GM18498 (cell line): Measurements from ENCODE around the gene MEP1A.
"Not testable (repeated sequence)": the region's sequence is repeated elsewhere in the genome, so short reads cannot be mapped to it uniquely, and the experiment has no call there.

Experiments used
- ATAC-seq: cut with Tn5 transposase; IDR thresholded peaks from one replicate; pipeline ENCODE4 v1.9.1; 2021; ENCODE audit warnings: mild to moderate bottlenecking, moderate library complexity; ENCODE audit not compliant: unreplicated experiment

The MEP1A gene, protein sequence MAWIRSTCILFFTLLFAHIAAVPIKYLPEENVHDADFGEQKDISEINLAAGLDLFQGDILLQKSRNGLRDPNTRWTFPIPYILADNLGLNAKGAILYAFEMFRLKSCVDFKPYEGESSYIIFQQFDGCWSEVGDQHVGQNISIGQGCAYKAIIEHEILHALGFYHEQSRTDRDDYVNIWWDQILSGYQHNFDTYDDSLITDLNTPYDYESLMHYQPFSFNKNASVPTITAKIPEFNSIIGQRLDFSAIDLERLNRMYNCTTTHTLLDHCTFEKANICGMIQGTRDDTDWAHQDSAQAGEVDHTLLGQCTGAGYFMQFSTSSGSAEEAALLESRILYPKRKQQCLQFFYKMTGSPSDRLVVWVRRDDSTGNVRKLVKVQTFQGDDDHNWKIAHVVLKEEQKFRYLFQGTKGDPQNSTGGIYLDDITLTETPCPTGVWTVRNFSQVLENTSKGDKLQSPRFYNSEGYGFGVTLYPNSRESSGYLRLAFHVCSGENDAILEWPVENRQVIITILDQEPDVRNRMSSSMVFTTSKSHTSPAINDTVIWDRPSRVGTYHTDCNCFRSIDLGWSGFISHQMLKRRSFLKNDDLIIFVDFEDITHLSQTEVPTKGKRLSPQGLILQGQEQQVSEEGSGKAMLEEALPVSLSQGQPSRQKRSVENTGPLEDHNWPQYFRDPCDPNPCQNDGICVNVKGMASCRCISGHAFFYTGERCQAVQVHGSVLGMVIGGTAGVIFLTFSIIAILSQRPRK

DNA sequence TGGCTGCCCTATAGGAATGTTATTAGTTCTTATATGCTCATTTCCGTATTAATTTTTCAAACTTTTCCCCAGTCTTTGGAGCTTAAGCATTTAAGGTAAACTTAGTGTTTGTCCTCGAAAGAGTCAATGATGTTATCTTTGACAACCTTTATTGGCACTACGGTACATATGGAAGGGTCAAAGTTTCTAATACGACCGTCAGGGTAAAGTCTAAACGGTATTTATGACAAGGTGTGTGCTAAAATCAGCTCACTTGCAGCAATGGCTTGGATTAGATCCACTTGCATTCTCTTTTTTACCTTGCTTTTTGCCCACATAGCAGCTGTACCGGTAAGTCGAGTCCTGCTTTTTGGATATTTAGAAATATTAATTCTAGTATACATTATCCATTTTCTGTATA is at the start of gene MEP1A:
TSS of gene MEP1A (plus strand) at position 252 of the 400 bp plus-strand sequence. CDS start at position 262, 10 bp downstream.
- ATAC-seq = no peak

DNA sequence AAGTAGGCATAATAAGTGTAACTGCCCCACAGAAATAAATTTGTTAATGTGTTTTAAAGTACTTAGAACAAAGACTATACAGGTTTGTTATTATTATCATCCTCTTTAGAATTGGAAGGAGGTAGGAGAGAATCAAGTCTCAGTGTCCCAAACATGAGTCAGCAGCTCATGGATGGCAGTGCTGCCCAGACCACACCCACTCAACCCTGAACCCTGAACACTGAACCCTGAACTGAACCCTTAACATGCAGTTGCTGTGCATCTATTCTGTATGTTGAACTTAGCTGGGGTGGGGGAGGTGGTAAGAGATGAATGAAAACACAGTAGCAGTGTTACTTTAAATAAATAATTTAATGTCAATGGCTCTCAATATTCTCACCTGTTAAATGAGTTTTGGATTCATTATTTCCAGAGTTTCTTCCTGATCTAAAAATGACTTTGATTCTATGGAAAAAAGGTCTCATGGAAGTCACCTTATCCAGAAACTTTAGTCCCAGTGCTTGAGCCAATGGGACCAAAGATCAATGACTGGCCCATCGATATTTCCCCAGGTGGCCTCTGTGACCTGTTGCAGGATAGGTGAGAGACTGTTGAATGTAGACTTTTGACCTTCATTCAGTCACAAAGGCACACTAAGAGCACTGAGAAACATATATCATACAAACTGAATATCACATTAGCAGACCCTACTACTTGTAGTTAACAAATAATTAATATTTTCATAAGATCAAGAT is 49.6 kb upstream of the MEP1A start:
- no peak for ATAC-seq

DNA sequence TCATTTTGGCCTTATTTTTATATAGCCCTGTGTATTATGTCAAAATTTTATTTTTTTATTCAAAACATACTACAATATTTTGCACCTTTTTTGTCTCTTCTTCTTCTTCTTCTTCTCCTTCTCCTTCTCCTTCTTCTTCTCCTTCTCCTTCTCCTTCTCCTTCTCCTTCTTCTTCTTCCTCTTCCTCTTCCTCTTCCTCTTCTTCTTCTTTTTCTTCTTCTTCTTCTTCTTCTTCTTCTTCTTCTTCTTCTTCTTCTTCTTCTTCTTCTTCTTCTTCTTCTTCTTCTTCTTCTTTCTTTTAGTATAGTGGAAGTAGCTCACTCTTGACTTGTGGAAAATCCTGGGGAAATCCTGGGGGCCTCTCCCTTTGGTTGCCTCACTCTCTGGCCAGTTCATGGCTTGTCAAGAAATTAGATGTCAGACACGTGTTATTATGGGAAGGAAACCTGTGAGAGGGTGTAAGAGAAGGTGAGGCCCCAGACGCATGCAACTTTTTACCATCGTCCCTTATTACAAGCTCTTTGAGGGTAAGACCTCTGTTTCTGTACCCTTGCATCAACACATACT is 48.9 kb upstream of the MEP1A start:
- ATAC-seq = not testable (repeated sequence)

DNA sequence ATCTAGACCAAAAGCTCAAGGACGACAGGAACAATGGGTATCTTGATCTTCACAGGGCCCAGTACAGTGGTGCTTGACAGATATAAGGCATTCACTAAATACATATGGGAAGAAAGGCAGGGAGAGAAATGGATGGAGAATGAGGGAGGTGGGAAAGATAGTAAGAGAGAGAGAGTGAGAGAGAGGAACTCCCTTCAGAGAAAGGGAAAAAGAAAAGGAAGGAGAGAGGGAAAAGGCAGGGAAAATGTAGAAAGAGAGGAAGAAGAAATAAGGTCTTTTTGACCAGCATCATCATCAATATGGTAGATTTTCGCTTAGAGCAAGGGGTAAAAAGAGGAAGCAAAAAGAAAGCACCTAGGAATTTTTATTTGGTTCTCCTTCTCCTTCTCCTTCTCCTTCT is 47.2 kb upstream of the MEP1A start:
- ATAC-seq = no peak

DNA sequence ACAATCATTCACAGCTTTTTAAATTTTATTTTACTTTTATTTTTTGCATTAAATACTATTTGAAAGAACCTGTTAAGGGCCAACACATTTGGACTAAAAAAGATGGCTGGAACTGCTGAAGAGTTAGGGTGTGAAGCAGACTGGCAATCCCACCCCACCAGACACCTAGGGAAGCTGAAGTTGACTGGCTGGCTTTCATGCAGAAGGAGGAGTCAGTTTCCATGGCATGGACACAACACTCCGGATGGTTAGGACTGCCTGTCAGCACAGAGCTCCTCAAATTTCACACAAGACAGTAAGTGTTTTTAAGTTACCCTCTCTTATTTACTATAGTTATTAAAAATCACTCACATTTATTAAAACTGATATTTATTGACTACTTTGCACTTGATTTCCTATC is 46.5 kb upstream of the MEP1A start, which contains the start of gene ANKRD66:
TSS of gene ANKRD66 (plus strand) at position 238 of the 400 bp plus-strand sequence. CDS start 5,016 bp downstream, outside the sequence.
- ATAC-seq = no peak

DNA sequence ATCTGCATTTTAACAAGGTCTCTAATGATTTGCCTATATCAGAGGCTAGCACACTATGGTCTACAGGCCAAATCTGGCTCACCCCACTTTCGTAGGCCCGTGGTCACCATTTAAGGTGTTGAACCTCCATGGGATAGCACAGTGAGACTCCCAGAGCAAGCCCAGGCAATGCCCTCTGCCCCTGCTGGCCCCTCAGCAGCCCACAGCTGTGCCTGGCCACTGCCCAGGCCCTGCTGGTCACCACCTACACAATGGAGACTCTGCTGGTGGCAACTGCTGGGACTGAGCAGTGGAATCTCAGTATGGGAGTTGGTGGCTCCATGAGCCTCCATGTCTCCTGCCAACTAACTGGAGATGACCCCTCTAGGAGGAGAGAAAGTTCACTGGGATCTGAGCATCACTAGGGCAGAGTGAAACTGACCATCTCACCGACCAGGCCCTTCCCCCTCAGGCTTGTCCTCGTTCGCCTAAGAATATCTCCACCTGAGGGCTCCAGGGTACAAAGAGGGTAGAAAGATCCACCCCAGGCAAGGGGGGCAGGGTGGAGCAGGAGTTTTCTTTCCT is 44.2 kb upstream of the MEP1A start:
- no peak for ATAC-seq

DNA sequence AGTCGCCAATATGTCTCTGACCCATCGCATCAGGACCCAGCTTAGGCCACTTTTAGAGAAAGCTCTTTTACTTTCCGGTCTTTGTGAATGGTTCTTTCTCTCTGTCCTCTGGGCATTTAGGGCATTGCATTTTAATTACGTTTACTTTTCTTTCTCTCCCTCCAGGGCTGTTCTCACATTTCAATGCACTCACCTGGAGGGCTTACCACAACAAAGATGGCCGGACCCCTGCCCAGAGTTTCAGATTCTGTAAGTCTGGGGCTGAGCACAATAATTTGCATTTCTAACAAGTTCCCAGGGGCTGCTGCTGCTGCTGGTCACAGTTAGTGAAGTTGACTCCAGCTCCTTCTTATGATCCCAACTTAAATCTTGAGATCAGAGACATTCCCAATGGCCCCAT is 43.5 kb upstream of the MEP1A start:
- no peak for ATAC-seq

DNA sequence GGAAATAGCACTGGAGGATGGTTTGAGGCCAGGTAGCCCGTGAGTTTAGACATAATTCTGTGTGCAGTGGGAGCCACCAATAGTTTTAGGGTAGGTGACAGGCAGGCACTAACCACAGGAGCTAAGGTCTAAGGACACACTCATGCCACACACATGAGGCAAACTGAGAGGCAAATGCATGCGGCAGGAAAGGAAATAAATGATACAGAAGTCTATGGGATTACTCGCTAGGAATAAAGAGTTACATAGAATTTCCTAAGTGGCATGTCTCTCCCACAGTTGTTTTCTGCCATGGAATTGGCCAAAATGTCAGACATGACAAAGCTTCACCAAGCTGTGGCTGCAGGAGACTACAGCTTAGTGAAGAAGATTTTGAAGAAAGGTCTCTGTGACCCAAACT is 41.5 kb upstream of the MEP1A start:
- ATAC-seq = no peak

DNA sequence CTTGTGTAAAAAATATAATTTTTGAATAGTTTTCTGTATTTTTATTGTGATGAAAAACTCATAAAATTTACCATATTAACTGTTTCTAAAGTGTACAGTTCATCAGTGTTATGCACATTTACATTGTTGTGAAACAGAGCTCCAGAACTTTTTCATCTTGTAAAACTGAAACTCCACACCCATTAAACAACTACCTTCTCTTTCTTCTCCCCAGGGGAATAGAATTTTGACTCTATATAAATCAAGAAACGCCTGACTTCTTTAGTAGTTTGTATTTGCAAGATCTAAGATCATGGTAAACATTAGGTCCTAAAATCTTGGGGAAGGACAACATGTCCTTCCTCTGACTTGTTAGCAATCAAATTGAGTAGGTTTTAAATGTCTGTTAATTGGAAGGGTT is 37.3 kb upstream of the MEP1A start:
- ATAC-seq = no peak

DNA sequence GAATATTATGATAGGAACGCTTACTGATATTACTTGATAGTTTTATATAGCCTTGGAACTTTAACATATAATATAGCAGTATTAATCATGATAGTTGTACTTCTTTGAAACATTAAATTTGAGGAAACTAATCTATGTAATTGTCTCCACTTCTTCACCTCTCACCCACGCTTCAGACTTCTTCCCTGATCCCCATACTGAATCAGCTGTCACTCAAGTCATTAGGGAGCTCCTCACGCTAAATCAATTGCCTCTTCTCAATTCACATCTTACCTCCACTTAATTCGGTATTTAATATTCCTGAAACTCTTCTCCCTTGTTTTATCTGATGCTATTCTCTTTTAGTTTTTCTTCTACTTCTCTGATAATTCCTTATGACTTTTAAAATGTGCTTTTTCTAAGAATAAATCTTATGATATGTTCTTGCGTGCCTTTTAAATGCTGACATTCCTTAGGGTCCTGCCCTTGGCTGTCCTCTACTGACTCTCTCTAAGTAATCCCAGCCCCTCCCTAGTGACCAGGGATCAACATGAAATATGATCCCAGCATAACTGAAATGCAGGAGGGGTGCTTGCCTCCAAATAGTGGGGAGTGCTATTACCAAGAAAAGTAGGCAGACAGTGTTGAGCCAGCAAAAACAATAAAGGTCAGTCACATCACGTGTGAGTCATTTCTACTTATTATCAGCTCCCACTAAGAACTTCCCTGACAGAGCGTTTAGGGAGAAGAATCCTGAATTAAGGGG is 36.5 kb upstream of the MEP1A start:
- no peak for ATAC-seq

DNA sequence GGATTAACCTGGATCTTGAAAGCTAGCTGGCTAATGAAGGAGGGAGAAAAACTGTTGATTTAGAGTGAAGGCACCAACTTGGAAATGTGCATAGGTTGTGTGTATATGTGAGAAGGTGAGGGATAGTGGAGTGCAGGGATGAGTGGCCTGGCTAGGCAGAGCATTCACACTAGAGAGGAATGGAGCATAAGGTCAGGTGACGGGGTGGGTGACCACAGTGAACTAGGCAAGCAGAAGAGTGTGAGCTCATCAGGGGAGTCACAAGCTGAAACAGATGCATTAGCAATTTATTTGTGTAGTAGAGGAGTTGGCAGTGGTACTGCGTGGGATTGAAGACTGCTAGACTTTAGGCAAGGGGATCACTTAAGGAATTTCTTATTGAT is 36.0 kb upstream of the MEP1A start:
- ATAC-seq = no peak

DNA sequence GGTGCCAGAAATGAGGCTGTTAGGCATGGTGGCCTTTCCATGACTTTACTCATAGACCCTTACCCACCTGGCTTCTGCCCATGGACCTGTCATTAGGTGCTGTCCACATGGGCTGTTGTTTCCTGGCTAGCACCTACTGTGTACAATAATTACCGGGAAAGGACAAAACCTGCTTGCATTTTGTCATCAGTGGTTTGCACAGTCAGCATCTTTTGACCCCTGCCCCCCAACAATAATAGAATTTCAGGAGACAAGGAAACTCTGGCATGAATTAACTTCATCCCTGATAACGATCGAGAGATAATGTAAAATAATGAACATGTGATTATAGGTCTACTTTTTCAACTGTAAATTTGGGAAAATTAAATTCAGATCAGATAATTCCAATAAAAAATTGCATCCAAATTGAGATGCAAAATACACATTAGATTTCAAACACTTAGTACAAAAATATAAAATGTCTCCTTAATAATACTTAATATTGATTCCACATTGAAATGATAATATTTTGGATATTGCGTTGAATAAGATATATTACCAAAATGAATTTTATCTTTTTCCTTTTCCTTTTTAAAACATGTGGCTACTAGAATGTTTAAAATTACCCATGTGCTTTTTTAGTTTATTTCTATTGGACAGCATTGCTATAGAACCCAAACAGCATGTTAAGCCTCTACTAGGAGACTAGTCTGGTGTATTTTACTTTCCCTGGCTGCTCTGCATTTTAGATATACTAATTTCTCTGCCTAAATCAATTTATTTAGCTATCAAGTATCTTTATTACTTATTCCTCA is 34.0 kb upstream of the MEP1A start:
- ATAC-seq = no peak

DNA sequence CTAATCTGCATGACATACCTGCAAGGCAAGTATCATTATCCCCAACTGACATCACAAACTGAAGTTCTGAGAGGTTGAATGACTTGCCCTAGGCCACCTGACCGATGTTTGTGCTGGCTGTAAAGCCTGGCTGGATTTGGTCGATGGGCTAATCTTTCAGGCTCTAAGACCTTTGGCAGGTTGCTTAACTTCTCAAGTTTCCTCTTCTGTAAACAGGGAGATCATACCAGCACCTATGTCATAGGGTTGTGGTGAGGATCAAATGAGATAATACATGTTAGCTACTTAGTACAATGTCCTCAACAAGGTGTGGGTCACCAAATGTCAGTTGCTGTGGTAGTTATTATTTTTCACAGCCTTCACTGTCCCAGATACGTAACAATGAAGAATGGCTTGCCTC is 32.3 kb upstream of the MEP1A start:
- ATAC-seq = no peak

DNA sequence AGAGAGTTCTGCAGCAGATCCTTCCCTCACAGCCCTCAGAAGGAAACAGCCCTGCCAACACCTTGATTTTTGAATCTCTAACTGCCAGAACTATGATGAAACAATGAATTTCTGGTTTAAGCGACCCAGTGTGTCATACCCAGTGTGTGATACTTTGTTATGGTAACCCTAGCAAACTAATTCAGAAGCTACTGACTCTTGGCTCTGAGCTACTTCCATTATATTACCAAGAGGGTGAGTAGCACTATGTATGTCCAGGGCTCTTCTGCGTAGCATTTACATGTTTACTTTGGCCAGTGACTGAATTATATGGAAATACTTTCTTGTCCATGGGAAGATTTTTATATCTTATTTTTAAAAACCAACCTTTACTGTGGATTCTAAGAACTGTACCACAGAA is 29.7 kb upstream of the MEP1A start:
- ATAC-seq = no peak

DNA sequence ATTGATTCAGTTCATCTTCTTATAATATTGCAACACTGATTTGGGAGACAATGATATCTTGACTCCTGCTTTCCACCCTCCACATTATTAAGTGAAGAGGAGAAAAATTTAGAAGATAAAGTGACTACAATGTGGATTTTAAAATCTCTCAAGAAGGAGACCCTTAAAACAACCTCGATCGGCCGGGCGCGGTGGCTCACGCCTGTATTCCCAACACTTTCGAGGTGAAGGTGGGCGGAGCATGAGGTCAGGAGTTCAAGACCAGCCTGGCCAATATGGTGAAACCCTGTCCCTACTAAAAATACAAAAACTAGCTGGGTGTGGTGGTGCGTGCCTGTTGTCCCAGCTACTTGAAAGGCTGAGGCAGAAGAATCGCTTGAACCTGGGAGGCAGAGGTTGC is 28.9 kb upstream of the MEP1A start:
- not testable (repeated sequence) for ATAC-seq

DNA sequence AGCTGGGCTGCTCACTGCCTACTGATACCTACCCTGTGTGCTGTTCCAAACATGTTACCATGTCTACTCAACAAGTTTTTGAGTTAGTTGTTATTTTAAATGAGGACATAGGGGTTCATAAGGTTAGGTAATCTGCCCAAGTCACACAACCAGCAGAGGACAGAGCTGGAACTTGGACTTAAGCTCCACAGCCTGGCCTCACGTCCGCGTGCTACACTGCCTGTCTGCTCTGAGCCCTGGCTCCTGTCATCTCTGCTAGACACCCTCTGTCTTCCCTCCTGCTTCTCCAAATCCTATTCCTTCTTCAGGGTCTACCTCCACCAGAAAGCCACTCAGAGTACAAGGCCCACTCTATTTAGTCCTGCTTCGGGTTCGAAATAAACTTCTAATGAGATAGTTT is 28.2 kb upstream of the MEP1A start:
- no peak for ATAC-seq

DNA sequence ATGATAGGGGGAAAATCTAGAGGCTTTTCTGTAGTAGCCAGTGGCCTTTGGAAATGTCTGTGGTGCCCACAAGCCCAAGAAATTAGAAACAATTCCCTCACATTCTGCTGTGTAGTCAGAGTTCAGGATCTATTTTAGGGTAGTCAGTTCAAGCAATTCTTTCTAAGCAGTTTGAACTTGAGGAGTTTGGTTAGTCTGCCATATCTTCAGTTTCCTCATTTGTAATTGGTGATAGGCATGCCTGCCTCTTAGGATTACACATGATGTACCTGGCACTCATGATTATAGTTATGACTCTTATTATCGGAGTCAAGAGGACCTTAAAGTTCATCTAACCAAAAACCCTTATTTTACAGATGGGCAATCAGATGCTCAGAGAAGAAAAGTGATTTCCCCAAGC is 21.2 kb upstream of the MEP1A start:
- no peak for ATAC-seq

DNA sequence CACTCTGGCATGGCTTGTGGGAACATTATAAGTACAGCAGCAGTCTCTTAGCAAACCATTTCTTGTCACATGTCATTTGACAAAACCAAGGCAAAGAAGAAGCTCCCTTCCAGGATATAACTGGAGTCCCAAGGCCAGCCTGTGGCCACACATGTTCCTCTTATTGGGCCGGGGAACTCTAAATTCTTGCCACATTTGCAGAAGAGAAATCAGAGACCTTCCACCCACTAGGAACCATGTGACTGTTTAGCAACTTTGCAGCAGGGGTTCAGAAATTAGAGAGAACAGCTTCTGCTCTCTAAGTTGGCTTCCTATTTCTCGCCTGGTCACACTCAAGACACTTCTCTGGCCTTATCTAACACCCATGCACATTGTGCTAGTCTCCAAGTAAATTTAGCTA is 20.4 kb upstream of the MEP1A start:
- ATAC-seq = peak; percentile 64

DNA sequence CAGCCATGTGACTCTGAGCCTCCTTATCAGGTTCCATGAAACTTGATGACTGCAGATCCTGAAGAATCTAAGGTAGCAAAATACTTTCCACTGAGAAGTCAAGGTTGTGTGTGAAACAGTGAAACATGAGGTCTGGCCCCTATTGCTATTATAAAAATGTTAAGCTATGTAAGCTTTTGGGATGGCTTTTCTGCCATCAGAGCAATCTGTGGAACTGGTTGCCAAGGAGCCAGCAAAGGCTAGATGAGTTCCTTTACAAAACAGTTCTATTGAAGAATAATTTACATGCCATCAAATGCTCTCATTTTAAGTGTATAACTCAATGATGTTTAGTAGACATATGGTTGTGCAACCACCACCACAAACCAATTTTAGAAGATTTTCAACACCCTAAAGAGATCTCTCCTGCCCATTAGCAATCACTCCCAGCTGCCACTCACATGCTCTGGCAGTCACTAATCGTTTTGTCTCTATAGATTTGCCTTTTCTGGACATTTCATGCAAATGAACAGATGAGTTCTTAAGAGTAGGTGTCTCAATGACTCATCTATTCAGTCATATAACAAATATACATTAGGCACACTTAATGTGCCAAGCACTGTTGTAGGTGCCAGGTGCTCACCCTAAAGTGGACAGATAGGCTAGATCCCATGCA is 19.9 kb upstream of the MEP1A start:
- no peak for ATAC-seq
